Peyer's patch (tissue), 4 donors: ENCODE measurements around the gene PTH2.

Experiments
- POLR2A ChIP-seq, 2 donors: fragments of 450-650 bp; IDR thresholded peaks; one replicate each; pipeline ENCODE4 v1.5.1; 2017; ENCODE audit warnings: antibody characterized with exemption in 2 of 2, mild to moderate bottlenecking in 2 of 2, moderate library complexity in 2 of 2
- TF ChIP-seq, protein P1 (sequence below), 6 experiments: fragments of 450-650 bp in 4 of 6; fragments of 200-600 bp in 2 of 6; sonication (generic) in 1 of 6; IDR thresholded peaks; one replicate each; pipeline ENCODE4 v1.5.1; 2017 to 2019; ENCODE audit warnings: antibody characterized with exemption in 6 of 6, mild to moderate bottlenecking in 3 of 6, moderate library complexity in 1 of 6

DNA sequence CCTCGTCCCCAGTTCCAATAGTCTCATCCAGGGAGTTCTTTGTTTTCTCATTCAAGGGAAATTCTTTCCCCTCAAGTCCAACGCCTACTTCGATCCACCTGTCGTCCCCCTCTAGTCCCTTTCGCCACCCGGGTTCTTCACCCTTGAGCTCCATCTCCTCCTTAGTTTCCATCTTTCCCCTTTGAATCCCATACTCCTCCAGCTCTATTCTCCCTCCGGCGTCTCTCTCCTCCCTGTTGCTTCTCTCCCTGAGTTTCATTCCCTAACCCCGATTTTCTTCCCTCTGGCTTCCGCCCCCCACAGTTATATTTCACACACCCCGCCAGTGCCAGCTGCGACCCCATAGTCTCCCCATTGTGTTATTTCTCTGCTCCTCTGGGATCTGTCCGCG, 18.7 kb upstream of the PTH2 start:
- TF ChIP-seq POLR2A (IDR thresholded peaks at IDR 0.05), result no peak
- TF ChIP-seq, protein P1, sequence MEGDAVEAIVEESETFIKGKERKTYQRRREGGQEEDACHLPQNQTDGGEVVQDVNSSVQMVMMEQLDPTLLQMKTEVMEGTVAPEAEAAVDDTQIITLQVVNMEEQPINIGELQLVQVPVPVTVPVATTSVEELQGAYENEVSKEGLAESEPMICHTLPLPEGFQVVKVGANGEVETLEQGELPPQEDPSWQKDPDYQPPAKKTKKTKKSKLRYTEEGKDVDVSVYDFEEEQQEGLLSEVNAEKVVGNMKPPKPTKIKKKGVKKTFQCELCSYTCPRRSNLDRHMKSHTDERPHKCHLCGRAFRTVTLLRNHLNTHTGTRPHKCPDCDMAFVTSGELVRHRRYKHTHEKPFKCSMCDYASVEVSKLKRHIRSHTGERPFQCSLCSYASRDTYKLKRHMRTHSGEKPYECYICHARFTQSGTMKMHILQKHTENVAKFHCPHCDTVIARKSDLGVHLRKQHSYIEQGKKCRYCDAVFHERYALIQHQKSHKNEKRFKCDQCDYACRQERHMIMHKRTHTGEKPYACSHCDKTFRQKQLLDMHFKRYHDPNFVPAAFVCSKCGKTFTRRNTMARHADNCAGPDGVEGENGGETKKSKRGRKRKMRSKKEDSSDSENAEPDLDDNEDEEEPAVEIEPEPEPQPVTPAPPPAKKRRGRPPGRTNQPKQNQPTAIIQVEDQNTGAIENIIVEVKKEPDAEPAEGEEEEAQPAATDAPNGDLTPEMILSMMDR (IDR thresholded peaks at IDR 0.05), result no peak
